Loucy (cell line): ENCODE data around the gene CD320.
A peak's percentile ranks its signal among the peaks of the same experiment; 100 is the strongest.
"Not testable (repeated sequence)": the region's sequence is repeated elsewhere in the genome, so short reads cannot be mapped to it uniquely, and the experiment has no call there.

Experiments
- H2AFZ ChIP-seq: fragments of 200-600 bp; sonication (generic); 2 replicates; pipeline ENCODE4 v1.6.0; 2016; ENCODE audit warnings: antibody characterized with exemption, mild to moderate bottlenecking, low read length, moderate library complexity
- H3F3A ChIP-seq: fragments of 200-600 bp; 2 replicates; pipeline ENCODE4 v1.6.0; 2016; ENCODE audit warnings: antibody characterized with exemption, low read depth, mild to moderate bottlenecking
- H3K27me3 ChIP-seq: fragments of 200-600 bp; sonication (generic); 2 replicates; pipeline ENCODE4 v1.6.1; 2014; ENCODE audit warnings: low read length, mild to moderate bottlenecking; ENCODE audit not compliant: insufficient read depth, poor library complexity, severe bottlenecking
- H3K36me3 ChIP-seq: fragments of 200-600 bp; sonication (generic); 2 replicates; pipeline ENCODE4 v1.6.1; 2016; ENCODE audit warnings: low read length; ENCODE audit not compliant: insufficient read depth
- H3K4me1 ChIP-seq: fragments of 200-600 bp; sonication (generic); 2 replicates; pipeline ENCODE4 v1.5.1; 2014; ENCODE audit warnings: low read length, mild to moderate bottlenecking; ENCODE audit not compliant: insufficient read depth, poor library complexity, severe bottlenecking
- H3K4me2 ChIP-seq: fragments of 200-600 bp; sonication (generic); 2 replicates; pipeline ENCODE4 v1.6.0; 2014; ENCODE audit warnings: antibody characterized with exemption, low read length, low read depth, mild to moderate bottlenecking; ENCODE audit not compliant: poor library complexity, severe bottlenecking
- H3K4me3 ChIP-seq: fragments of 200-600 bp; sonication (generic); 2 replicates; pipeline ENCODE4 v1.5.1; 2014; ENCODE audit warnings: low read length, mild to moderate bottlenecking, mixed read lengths; ENCODE audit not compliant: poor library complexity, severe bottlenecking
- H3K79me2 ChIP-seq: fragments of 200-600 bp; sonication (generic); 2 replicates; pipeline ENCODE4 v1.6.1; 2014; ENCODE audit warnings: low read length; ENCODE audit not compliant: insufficient read depth
- H3K9ac ChIP-seq: fragments of 200-600 bp; sonication (generic); 2 replicates; pipeline ENCODE4 v1.6.0; 2014; ENCODE audit warnings: mild to moderate bottlenecking, low read depth, low read length, moderate library complexity; ENCODE audit not compliant: poor library complexity, severe bottlenecking
- H3K9me2 ChIP-seq: fragments of 200-600 bp; sonication (generic); replicated peaks from 2 replicates; pipeline ENCODE4 v1.6.1; 2016; ENCODE audit warnings: low read depth, low read length, mixed read lengths
- H3K9me3 ChIP-seq: fragments of 200-600 bp; sonication (generic); 2 replicates; pipeline ENCODE4 v1.6.1; 2014; ENCODE audit warnings: mild to moderate bottlenecking, antibody characterized with exemption, low read length, low read depth; ENCODE audit not compliant: insufficient read depth
- H4K20me1 ChIP-seq: fragments of 200-600 bp; sonication (generic); 2 replicates; pipeline ENCODE4 v1.6.0; 2014; ENCODE audit warnings: antibody characterized with exemption, low read length, mild to moderate bottlenecking; ENCODE audit not compliant: insufficient read depth, poor library complexity, severe bottlenecking
- EZH2phosphoT487 ChIP-seq: fragments of 200-600 bp; IDR thresholded peaks from 2 replicates; pipeline ENCODE4 v1.6.1; 2018; ENCODE audit warnings: antibody characterized with exemption, mild to moderate bottlenecking, moderate library complexity, borderline replicate concordance
- TF ChIP-seq, protein P1 (sequence below): fragments of 200-600 bp; sonication (generic); conservative IDR thresholded peaks from 2 replicates; pipeline ENCODE4 v1.5.1; 2014; ENCODE audit warnings: mild to moderate bottlenecking, antibody characterized with exemption, low read length

The CD320 gene

DNA sequence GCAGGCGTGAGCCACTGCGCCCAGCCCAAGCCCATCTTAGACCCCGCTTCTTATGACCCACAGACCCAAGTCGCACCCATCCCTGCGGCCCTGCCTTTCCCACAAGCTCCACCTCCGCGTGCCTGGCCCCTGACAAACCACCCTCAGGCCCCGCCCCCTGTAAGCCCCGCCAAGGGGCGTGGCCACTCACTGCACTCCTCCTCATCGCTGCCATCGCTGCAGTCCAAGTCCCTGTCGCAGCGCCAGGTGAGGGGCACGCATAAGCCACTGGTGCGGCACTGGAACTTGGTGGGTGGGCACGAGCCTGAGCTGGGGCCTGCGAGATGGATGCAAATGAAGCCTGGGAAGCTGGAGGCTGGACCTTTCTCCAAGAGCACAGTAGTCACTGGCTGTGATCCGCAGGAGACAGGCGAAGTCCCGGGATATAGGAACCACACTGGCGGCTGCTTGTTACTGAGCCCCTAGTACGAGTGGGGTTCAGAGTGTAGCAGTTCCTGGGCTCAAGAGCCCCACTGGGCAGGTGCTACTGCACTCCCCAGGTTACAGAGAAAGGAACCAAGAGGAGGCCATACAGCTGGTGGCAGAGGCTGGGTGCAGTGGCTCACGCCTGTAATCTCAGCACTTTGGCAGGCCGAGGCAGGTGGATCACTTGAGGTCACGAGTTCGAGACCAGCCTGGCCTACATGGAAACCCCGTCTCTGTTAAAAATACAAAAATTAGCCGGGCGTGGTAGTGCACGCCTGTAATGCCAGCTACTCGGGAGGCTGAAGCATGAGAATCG lies 3.1 kb downstream of the CD320 start:
- H3K4me3 ChIP-seq, result no peak overlapping the region
- peaks cover 8% of the 10 kb centered on the region for H4K20me1 ChIP-seq
- no peaks in the 10 kb centered on the region for H3K9me3 ChIP-seq
- TF ChIP-seq EZH2phosphoT487, result no peak
- TF ChIP-seq, protein P1, sequence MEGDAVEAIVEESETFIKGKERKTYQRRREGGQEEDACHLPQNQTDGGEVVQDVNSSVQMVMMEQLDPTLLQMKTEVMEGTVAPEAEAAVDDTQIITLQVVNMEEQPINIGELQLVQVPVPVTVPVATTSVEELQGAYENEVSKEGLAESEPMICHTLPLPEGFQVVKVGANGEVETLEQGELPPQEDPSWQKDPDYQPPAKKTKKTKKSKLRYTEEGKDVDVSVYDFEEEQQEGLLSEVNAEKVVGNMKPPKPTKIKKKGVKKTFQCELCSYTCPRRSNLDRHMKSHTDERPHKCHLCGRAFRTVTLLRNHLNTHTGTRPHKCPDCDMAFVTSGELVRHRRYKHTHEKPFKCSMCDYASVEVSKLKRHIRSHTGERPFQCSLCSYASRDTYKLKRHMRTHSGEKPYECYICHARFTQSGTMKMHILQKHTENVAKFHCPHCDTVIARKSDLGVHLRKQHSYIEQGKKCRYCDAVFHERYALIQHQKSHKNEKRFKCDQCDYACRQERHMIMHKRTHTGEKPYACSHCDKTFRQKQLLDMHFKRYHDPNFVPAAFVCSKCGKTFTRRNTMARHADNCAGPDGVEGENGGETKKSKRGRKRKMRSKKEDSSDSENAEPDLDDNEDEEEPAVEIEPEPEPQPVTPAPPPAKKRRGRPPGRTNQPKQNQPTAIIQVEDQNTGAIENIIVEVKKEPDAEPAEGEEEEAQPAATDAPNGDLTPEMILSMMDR, result no peak
- H2AFZ ChIP-seq, result no peak overlapping the region
- peaks cover 20% of the 10 kb centered on the region for H3K4me1 ChIP-seq
- no peaks in the 10 kb centered on the region for H3K9me2 ChIP-seq
- H3F3A ChIP-seq, result no peaks in the 10 kb centered on the region
- H3K9ac ChIP-seq, result peak overlapping the region; percentile 13
- peaks cover 51% of the 10 kb centered on the region for H3K79me2 ChIP-seq
- H3K36me3 ChIP-seq, result peaks cover 11% of the 10 kb centered on the region; the same call in 1 of the 2 replicates
- no peaks in the 10 kb centered on the region for H3K27me3 ChIP-seq
- H3K4me2 ChIP-seq, result peak overlapping the region; percentile 87

GRCh38 chr19:8302734-8303133 lies 5.4 kb downstream of the CD320 start:
- no peaks in the 10 kb centered on the region for H3K9me2 ChIP-seq
- H3K9me3 ChIP-seq, result no peaks in the 10 kb centered on the region
- peaks cover 11% of the 10 kb centered on the region; the same call in 1 of the 2 replicates for H3K36me3 ChIP-seq
- no peaks in the 10 kb centered on the region for H3K27me3 ChIP-seq
- peaks cover 20% of the 10 kb centered on the region for H3K4me1 ChIP-seq
- no peak overlapping the region for H3K4me2 ChIP-seq
- no peak overlapping the region for H2AFZ ChIP-seq
- H4K20me1 ChIP-seq, result peaks cover 8% of the 10 kb centered on the region
- H3F3A ChIP-seq, result no peaks in the 10 kb centered on the region
- H3K9ac ChIP-seq, result no peak overlapping the region
- no peak overlapping the region for H3K4me3 ChIP-seq
- H3K79me2 ChIP-seq, result peaks cover 34% of the 10 kb centered on the region
- TF ChIP-seq, protein P1, result no peak
- TF ChIP-seq EZH2phosphoT487, result no peak

DNA sequence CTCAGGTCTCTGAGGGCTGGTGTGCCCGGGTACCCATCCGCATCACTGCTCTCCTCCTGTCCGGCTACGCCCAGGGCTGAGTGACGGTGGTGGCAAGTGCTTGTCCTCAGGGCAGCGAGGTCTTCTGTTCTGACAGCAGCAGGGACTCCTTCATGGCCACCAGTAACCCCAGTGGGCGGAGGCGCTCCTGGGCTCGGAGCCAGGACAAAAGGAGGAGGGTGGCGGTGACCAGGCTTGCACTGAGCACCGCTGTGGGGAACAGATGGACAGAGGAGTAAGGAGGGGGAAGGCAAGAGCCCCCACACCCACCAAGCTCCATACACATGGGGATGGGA lies 5.8 kb downstream of the CD320 start:
- peaks cover 11% of the 10 kb centered on the region; the same call in 1 of the 2 replicates for H3K36me3 ChIP-seq
- H3K79me2 ChIP-seq, result peaks cover 29% of the 10 kb centered on the region
- no peak overlapping the region for H2AFZ ChIP-seq
- H4K20me1 ChIP-seq, result peaks cover 8% of the 10 kb centered on the region
- H3F3A ChIP-seq, result no peaks in the 10 kb centered on the region
- H3K4me3 ChIP-seq, result no peak overlapping the region
- TF ChIP-seq, protein P1, result no peak
- no peak for TF ChIP-seq EZH2phosphoT487
- H3K9me2 ChIP-seq, result no peaks in the 10 kb centered on the region
- H3K27me3 ChIP-seq, result no peaks in the 10 kb centered on the region
- no peaks in the 10 kb centered on the region for H3K9me3 ChIP-seq
- H3K9ac ChIP-seq, result no peak overlapping the region
- no peak overlapping the region for H3K4me2 ChIP-seq
- peaks cover 19% of the 10 kb centered on the region for H3K4me1 ChIP-seq

DNA sequence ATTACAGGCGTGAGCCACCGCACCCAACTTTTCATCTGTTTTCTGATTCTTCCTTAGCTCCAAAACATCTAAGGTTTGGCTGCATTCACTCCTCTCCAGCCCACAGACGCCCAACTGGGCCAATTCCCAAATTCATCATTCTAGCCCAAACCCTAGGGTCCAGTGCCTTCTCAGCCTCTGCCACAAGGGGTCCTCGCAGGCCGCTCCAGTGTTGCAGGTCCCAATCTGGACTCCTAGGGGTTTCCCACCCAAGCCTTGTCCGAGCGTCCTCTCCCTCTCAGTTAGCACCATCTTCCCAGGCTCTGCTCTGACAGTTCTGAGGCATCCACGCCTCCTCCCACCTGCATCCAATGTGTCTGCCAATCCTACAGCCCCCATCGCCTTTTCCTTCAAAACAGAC lies 16.8 kb downstream of the CD320 start:
- not testable (repeated sequence) for H3K4me1 ChIP-seq, H3K4me3 ChIP-seq, H3K4me2 ChIP-seq, H3K9ac ChIP-seq, H3F3A ChIP-seq, H2AFZ ChIP-seq, H3K9me3 ChIP-seq, H3K79me2 ChIP-seq, H3K36me3 ChIP-seq, H4K20me1 ChIP-seq, H3K9me2 ChIP-seq, H3K27me3 ChIP-seq

DNA sequence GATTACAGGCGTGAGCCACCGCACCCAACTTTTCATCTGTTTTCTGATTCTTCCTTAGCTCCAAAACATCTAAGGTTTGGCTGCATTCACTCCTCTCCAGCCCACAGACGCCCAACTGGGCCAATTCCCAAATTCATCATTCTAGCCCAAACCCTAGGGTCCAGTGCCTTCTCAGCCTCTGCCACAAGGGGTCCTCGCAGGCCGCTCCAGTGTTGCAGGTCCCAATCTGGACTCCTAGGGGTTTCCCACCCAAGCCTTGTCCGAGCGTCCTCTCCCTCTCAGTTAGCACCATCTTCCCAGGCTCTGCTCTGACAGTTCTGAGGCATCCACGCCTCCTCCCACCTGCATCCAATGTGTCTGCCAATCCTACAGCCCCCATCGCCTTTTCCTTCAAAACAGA lies 31.6 kb downstream of the CD320 start:
- H3K9me2 ChIP-seq, H2AFZ ChIP-seq, H3K79me2 ChIP-seq: not testable (repeated sequence)

More for the DNA sequence above, 31.6 kb downstream of the CD320 start:
- not testable (repeated sequence) for H3K4me3 ChIP-seq, H3K4me1 ChIP-seq, H4K20me1 ChIP-seq, H3F3A ChIP-seq, H3K27me3 ChIP-seq, H3K36me3 ChIP-seq, H3K4me2 ChIP-seq, H3K9ac ChIP-seq, H3K9me3 ChIP-seq
